Breast epithelium (tissue), 4 donors: ENCODE measurements around the gene LUC7L3. TPM values are rescaled to one million over a fixed set of nuclear protein-coding genes. Genes with fewer than 3 reads are reported as not detected.

Experiments
- DNase-seq, 2 donors: peaks; one replicate each; pipeline ENCODE4 v3.0.0-alpha.2; 2019; ENCODE audit warnings: low spot score in 2 of 2
- H3K27ac ChIP-seq, 2 donors: fragments of 200-600 bp; sonication (generic) in 1 of 2; one replicate each; pipeline ENCODE4 v1.5.1; 2016 to 2019; ENCODE audit warnings: mild to moderate bottlenecking in 1 of 2
- H3K27me3 ChIP-seq, 2 donors: fragments of 200-600 bp; sonication (generic) in 1 of 2; one replicate each; pipeline versions ENCODE4 v1.5.1 to v1.6.0; 2017 to 2019; ENCODE audit warnings: control low read depth in 1 of 2, mild to moderate bottlenecking in 1 of 2
- H3K36me3 ChIP-seq: fragments of 200-600 bp; one replicate; pipeline ENCODE4 v1.5.1; 2019
- H3K4me1 ChIP-seq, 2 donors: fragments of 200-600 bp; sonication (generic); one replicate each; pipeline ENCODE4 v1.5.1; 2016 to 2019; ENCODE audit warnings: control low read depth in 1 of 2
- H3K4me3 ChIP-seq, 3 donors: fragments of 200-600 bp; sonication (generic); 1 replicate in 2 of 3; 2 replicates in 1 of 3; pipeline ENCODE4 v1.5.1; 2016 to 2019; ENCODE audit warnings: mild to moderate bottlenecking in 3 of 3, moderate library complexity in 2 of 3
- H3K9me3 ChIP-seq, 2 donors: fragments of 200-600 bp; sonication (generic) in 1 of 2; one replicate each; pipeline ENCODE4 v1.5.1; 2016 to 2019; ENCODE audit warnings: control low read depth in 1 of 2
- POLR2A ChIP-seq: fragments of 450-650 bp; IDR thresholded peaks from one replicate; pipeline ENCODE4 v1.6.1; 2016; ENCODE audit warnings: antibody characterized with exemption, mild to moderate bottlenecking, moderate library complexity
- POLR2AphosphoS5 ChIP-seq, 3 donors: sonication (generic); formaldehyde crosslinking; IDR thresholded peaks; one replicate each; pipeline ENCODE4 v1.6.1; 2017; ENCODE audit warnings: antibody characterized with exemption in 3 of 3
- intact Hi-C: fragments of 100-400 bp; cut with DNase I; formaldehyde crosslinking; loops from one replicate; pipeline ENCODE4 v1.15.1; 2023; ENCODE audit warnings: low total_unique reads
- total RNA-seq, 3 donors: library from RNA; depleted of rRNA; stranded (reverse); fragments of >200 nt; gene quantifications; one replicate each; pipeline ENCODE4 v1.1.0, GENCODE V29; 2016
- TF ChIP-seq, protein P1 (sequence below), 3 donors: fragments of 450-650 bp; IDR thresholded peaks; one replicate each; pipeline ENCODE4 v1.5.1; 2016 to 2017; ENCODE audit warnings: antibody characterized with exemption in 3 of 3, mild to moderate bottlenecking in 3 of 3, moderate library complexity in 3 of 3

The LUC7L3 gene
- total RNA-seq, 3 donors from 2014 or later, result 70.7 to 161 (median 104) TPM

- no peaks in the 10 kb centered on the region for H3K27me3 ChIP-seq
- no peak overlapping the region for H3K27ac ChIP-seq
- no peak for TF ChIP-seq POLR2AphosphoS5 (IDR thresholded peaks at IDR 0.05)
- no peak for TF ChIP-seq POLR2A
- TF ChIP-seq, protein P1, sequence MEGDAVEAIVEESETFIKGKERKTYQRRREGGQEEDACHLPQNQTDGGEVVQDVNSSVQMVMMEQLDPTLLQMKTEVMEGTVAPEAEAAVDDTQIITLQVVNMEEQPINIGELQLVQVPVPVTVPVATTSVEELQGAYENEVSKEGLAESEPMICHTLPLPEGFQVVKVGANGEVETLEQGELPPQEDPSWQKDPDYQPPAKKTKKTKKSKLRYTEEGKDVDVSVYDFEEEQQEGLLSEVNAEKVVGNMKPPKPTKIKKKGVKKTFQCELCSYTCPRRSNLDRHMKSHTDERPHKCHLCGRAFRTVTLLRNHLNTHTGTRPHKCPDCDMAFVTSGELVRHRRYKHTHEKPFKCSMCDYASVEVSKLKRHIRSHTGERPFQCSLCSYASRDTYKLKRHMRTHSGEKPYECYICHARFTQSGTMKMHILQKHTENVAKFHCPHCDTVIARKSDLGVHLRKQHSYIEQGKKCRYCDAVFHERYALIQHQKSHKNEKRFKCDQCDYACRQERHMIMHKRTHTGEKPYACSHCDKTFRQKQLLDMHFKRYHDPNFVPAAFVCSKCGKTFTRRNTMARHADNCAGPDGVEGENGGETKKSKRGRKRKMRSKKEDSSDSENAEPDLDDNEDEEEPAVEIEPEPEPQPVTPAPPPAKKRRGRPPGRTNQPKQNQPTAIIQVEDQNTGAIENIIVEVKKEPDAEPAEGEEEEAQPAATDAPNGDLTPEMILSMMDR (IDR thresholded peaks at IDR 0.05), result no peak
- H3K4me1 ChIP-seq, result no peaks in the 10 kb centered on the region
- DNase-seq, result no peak
- H3K36me3 ChIP-seq, result no peaks in the 10 kb centered on the region
- H3K9me3 ChIP-seq, result no peaks in the 10 kb centered on the region
- no peak overlapping the region for H3K4me3 ChIP-seq
- intact Hi-C loops, result no loop called here
Measured at GRCh38 chr17:50779747-50780353, 60.4 kb downstream of the LUC7L3 start.

DNA sequence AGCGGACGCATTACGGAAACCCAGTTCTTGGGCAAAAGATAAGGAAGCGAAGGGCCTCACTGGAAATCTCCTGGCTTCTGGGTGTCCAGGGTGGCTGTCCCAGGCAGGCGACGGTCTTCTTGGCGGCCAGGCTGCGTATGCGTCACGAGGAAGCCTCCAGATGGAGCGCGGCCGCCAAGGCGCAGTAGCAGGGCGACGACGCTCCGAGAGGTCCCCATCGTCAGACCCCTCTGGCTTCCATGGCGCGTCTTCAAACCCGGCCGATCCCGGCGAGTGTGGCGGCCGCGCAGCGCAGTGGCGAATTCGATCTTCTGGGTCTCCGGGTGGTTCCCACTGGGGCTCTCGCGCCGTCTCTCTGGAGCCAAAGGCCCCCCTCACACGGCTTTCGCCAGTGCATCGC, 61.8 kb downstream of the LUC7L3 start:
- Histone ChIP-seq H3K27ac (no peak overlapping the region), H3K9me3 (no peaks in the 10 kb centered on the region), H3K27me3 (no peaks in the 10 kb centered on the region), H3K4me3 (peak overlapping the region in 2 of 3 donors; percentile 31 to 36), H3K4me1 (no peaks in the 10 kb centered on the region), H3K36me3 (no peaks in the 10 kb centered on the region)
- TF ChIP-seq POLR2AphosphoS5 (IDR thresholded peaks at IDR 0.05) (no peak), POLR2A (no peak)
- TF ChIP-seq, protein P1 (IDR thresholded peaks at IDR 0.05), result no peak
- DNase-seq, result no peak
- intact Hi-C loops, result no loop called here

- intact Hi-C loops, result no loop called here
- no peaks in the 10 kb centered on the region for H3K4me1 ChIP-seq
- peak; percentile 81 to 90 for DNase-seq
Measured at GRCh38 chr17:50783193-50783660, 63.8 kb downstream of the LUC7L3 start.

GRCh38 chr17:50783905-50784304, 64.5 kb downstream of the LUC7L3 start:
- no peaks in the 10 kb centered on the region for H3K9me3 ChIP-seq
- TF ChIP-seq POLR2AphosphoS5 (IDR thresholded peaks at IDR 0.05) (no peak), POLR2A (no peak)
- TF ChIP-seq, protein P1 (IDR thresholded peaks at IDR 0.05), result no peak
- no peaks in the 10 kb centered on the region for H3K4me1 ChIP-seq
- no peaks in the 10 kb centered on the region for H3K36me3 ChIP-seq
- H3K27me3 ChIP-seq, result no peaks in the 10 kb centered on the region
- DNase-seq, result no peak
- H3K27ac ChIP-seq, result no peak overlapping the region
- H3K4me3 ChIP-seq, result no peak overlapping the region
- intact Hi-C loops, result no loop called here

More at GRCh38 chr17:50783193-50783660, 63.8 kb downstream of the LUC7L3 start:
- TF ChIP-seq, protein P1 (IDR thresholded peaks at IDR 0.05), result peak; percentile 97 to 100 (median 100)
- TF ChIP-seq POLR2AphosphoS5 (IDR thresholded peaks at IDR 0.05) (no peak), POLR2A (no peak)
- Histone ChIP-seq H3K27ac (no peak overlapping the region), H3K4me3 (no peak overlapping the region), H3K27me3 (no peaks in the 10 kb centered on the region), H3K9me3 (no peaks in the 10 kb centered on the region), H3K36me3 (no peaks in the 10 kb centered on the region)

DNA sequence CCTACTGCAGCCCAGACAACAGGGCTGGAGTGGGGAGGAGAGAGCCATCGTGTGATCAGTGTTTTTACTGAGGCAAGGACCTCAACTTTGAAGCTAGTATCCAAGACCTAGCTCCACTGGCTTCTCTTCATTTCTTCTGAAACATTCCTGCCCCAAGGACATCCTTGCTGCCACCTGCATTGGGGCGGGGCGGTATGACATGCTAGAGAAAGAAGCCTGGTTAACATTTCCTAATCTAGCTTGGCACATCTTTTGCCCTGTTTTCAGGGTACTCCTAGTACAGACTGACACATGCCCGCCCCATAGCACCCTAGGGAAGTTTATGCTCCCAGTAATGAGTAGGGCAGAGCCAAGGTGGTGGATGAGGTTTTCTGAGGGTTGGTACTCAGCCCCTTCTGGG, 65.7 kb downstream of the LUC7L3 start:
- TF ChIP-seq POLR2A (no peak), POLR2AphosphoS5 (IDR thresholded peaks at IDR 0.05) (no peak)
- TF ChIP-seq, protein P1 (IDR thresholded peaks at IDR 0.05), result no peak
- Histone ChIP-seq H3K4me3 (no peak overlapping the region), H3K36me3 (no peaks in the 10 kb centered on the region), H3K9me3 (no peaks in the 10 kb centered on the region), H3K27me3 (no peaks in the 10 kb centered on the region), H3K4me1 (no peaks in the 10 kb centered on the region), H3K27ac (peak overlapping the region; percentile 76 to 77)
- intact Hi-C loops, result loop anchor here (5.0 kb wide), 1 partner anchor 57 kb away; no protein-coding TSS in a partner anchor
- DNase-seq, result peak in 1 of 2 donors; percentile 77
